Measurements from ENCODE around the gene PFKP. TPM values are rescaled to one million over a fixed set of nuclear protein-coding genes. Genes with fewer than 3 reads are reported as not detected.

PFKP gene
- total RNA-seq, 4 donors from 2014 or later = 54.9 to 79.3 (median 65.5) TPM

- no peak for DNase-seq (ENCODE audit: low spot score in 2 of 2)
- intact Hi-C loops (cut with DNase I; ENCODE audit: low total_unique reads) = no loop called here
- H3K4me3 ChIP-seq (ENCODE audit: low read depth, poor library complexity, severe bottlenecking) = no peak overlapping the region
- TF ChIP-seq, protein P1, sequence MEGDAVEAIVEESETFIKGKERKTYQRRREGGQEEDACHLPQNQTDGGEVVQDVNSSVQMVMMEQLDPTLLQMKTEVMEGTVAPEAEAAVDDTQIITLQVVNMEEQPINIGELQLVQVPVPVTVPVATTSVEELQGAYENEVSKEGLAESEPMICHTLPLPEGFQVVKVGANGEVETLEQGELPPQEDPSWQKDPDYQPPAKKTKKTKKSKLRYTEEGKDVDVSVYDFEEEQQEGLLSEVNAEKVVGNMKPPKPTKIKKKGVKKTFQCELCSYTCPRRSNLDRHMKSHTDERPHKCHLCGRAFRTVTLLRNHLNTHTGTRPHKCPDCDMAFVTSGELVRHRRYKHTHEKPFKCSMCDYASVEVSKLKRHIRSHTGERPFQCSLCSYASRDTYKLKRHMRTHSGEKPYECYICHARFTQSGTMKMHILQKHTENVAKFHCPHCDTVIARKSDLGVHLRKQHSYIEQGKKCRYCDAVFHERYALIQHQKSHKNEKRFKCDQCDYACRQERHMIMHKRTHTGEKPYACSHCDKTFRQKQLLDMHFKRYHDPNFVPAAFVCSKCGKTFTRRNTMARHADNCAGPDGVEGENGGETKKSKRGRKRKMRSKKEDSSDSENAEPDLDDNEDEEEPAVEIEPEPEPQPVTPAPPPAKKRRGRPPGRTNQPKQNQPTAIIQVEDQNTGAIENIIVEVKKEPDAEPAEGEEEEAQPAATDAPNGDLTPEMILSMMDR (IDR thresholded peaks at IDR 0.05) = no peak
- WGBS, 2 donors = 83 to 88% methylated on average over 4 of the region's 4 CpGs
Observed at GRCh38 chr10:3131098-3131497, 63.8 kb downstream of the PFKP start.

DNA sequence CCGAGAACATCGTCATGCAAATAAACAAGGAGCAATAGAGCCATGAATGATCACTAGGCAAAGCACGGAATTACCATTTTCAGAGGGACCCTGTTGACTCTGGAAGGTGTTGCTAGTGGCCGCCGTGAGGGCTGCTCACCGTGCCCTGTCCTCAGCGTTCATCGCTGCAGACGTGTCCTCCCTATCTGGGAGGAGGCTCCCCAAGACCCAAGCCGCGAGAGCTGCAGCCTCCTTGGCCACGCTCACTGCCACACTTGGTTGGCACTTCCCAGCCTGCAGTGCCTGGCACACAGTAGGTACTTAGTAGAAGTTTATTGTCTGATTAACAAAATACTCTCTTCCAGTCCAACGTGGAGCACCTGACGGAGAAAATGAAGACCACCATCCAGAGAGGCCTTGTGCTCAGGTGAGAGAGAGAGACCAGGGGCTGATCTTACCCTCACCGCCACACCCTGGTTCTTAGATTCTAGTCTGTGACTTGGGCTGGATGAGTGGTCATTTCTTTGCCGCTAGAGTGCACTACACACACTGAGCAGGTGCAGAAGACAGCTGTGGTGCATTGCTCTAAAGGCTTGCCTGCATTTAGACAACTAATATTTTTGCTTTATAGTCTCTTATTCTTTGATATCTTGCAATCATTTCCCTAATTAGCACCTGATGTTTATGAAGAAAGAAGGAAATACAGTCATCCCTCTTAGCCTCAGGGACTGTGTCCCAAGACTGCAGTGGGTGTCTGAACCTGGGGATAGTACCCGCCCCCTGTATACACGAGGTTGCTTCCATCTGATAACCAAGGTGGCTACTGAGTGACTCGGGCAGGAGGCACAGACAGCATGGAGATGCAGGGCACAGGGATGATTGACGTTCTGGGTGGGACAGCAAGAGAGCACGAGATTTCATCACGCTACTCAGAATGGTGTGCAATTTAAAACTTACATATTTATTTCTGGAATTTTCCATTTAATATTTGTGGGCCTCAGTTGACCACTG lies 65.0 kb downstream of the PFKP start:
- TF ChIP-seq, protein P1 (IDR thresholded peaks at IDR 0.05) = no peak
- TF ChIP-seq POLR2A (IDR thresholded peaks at IDR 0.05) = no peak
- intact Hi-C loops (cut with DNase I; ENCODE audit: low total_unique reads) = no loop called here
- no peak overlapping the region for H3K4me3 ChIP-seq (ENCODE audit: low read depth, poor library complexity, severe bottlenecking)
- DNase-seq (ENCODE audit: low spot score in 2 of 2) = no peak
- WGBS, 2 donors = 90 to 92% methylated on average over 22 of the region's 22 CpGs

GRCh38 chr10:3133948-3134347 lies 66.6 kb downstream of the PFKP start:
- intact Hi-C loops (cut with DNase I; ENCODE audit: low total_unique reads) = no loop called here

DNA sequence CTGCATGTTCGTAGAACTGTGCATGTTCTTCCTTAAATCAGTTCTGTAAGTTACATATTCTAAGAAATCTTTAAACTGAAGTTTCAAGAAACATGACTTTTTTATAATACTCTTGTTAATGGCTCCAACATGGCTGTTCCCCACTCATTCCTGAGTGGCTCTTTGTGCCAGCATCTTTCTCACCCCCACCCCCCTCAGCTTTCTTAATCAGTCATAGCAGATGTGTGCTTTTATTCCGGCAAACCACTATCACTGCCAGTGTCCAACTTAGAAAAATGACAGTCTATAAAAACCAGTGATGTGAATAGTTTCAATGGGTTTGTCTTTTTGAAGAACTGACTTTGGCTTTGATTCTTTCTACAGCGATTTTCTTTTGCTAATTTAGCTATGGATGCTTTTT lies 67.7 kb downstream of the PFKP start:
- intact Hi-C loops (cut with DNase I; ENCODE audit: low total_unique reads) = no loop called here
- no peak for TF ChIP-seq POLR2A (IDR thresholded peaks at IDR 0.05)
- TF ChIP-seq, protein P1 (IDR thresholded peaks at IDR 0.05) = no peak
- DNase-seq (ENCODE audit: low spot score in 2 of 2) = no peak
- WGBS, 2 donors = 69 to 89% methylated on average over 3 of the region's 3 CpGs
- H3K4me3 ChIP-seq (ENCODE audit: low read depth, poor library complexity, severe bottlenecking) = no peak overlapping the region

More at GRCh38 chr10:3133948-3134347, 66.6 kb downstream of the PFKP start:
- H3K4me3 ChIP-seq (ENCODE audit: low read depth, poor library complexity, severe bottlenecking) = no peak overlapping the region
- DNase-seq (ENCODE audit: low spot score in 2 of 2) = no peak
- no peak for TF ChIP-seq POLR2A (IDR thresholded peaks at IDR 0.05)
- TF ChIP-seq, protein P1 (IDR thresholded peaks at IDR 0.05) = no peak
- 74 to 80% methylated on average over 5 of the region's 5 CpGs for WGBS, 2 donors

GRCh38 chr10:3136336-3136735 lies 69.0 kb downstream of the PFKP start:
- WGBS, 2 donors = 58 to 75% methylated on average over 14 of the region's 14 CpGs

More at GRCh38 chr10:3136336-3136735, 69.0 kb downstream of the PFKP start:
- no peak overlapping the region for H3K4me3 ChIP-seq (ENCODE audit: low read depth, poor library complexity, severe bottlenecking)
- intact Hi-C loops (cut with DNase I; ENCODE audit: low total_unique reads) = no loop called here
- DNase-seq (ENCODE audit: low spot score in 2 of 2) = no peak
- TF ChIP-seq, protein P1 (IDR thresholded peaks at IDR 0.05) = no peak
- no peak for TF ChIP-seq POLR2A (IDR thresholded peaks at IDR 0.05)

Measured in lower leg skin (tissue), 4 donors.